NCI-H1930 (cell line): Measurements from ENCODE around the gene MOSMO.

Source experiments
- DNase-seq, 2 experiments: peaks; one replicate each; lab custom pipeline; 2025; lab: John Stamatoyannopoulos, UW

Gene MOSMO

GRCh38 chr16:22050963-22051362 lies 43.1 kb downstream of the MOSMO start:
- DNase-seq: no peak

DNA sequence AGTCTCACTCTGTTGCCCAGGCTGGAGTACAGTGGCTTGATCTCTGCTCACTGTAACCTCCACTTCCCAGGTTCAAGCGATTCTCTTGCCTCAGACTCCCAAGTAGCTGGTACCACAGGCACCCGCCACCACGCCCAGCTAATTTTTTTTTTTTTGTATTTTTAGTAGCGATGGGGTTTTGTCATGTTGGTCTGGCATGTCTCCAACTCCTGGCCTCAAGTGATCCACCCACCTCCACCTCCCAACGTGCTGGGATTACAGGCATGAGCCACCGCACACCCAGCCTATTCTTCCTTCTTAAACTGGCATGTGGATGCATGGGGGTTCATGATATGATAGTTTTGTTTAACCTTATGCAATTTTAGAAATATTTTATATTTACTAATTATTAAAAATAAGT lies 45.1 kb downstream of the MOSMO start:
- DNase-seq: no peak

GRCh38 chr16:22053921-22054341 lies 46.0 kb downstream of the MOSMO start:
- no peak for DNase-seq

DNA sequence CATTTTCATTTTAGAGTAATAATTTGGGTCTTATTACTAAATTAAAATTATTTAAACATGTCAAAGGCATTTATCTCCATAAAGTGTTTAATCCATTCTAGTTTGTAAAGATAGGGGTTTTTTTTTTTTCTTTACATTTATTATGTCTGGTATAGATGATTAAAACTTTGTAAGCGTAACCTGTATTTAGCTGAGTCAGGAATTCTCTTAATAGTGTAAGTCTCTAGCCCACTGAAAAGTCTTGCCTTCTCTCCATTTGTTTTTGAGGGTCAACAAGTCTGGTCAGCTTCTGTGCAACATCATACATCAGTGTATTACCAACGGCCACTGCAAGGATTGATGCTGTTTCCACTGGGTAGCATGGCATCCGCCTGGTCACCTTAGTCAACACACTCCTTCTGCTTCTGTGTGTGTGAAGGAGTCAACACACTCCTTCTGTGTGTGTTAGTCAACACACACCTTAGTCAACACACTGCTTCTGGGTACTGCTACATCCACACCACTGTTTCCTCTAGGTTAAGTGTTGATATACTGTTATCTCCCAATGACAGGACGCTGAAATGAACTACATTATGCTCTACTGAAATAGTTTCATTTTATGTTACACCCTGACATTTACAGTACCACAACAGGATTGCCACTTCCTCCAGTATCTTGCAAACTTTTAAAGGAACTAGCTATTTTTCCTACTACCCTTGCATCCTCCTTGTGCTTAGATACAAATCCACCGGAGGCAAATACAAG lies 47.1 kb downstream of the MOSMO start:
- DNase-seq: no peak

- no peak for DNase-seq
These were observed 48.0 kb downstream of the MOSMO start for GRCh38 chr16:22055881-22056280.

- no peak for DNase-seq
These were observed 56.1 kb downstream of the MOSMO start for GRCh38 chr16:22063888-22064467.

DNA sequence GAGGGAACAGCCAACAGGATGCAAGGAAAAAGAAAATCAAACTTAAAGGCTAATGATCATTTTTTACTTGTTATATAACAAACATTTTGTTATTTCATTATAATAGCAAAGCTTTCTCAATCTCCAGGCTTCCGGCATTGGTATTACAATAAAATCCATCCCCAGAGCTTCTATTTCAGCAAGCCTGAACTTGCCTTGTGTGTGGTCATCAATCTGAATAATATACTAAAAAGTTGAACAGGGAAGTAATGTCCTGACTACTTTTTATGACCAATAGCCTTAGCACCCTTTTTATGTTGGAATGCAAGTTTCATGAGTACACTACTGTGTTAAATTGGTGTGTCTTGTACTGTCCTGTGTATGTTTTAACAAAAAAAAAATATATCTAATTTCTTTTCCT lies 57.3 kb downstream of the MOSMO start:
- no peak for DNase-seq

DNA sequence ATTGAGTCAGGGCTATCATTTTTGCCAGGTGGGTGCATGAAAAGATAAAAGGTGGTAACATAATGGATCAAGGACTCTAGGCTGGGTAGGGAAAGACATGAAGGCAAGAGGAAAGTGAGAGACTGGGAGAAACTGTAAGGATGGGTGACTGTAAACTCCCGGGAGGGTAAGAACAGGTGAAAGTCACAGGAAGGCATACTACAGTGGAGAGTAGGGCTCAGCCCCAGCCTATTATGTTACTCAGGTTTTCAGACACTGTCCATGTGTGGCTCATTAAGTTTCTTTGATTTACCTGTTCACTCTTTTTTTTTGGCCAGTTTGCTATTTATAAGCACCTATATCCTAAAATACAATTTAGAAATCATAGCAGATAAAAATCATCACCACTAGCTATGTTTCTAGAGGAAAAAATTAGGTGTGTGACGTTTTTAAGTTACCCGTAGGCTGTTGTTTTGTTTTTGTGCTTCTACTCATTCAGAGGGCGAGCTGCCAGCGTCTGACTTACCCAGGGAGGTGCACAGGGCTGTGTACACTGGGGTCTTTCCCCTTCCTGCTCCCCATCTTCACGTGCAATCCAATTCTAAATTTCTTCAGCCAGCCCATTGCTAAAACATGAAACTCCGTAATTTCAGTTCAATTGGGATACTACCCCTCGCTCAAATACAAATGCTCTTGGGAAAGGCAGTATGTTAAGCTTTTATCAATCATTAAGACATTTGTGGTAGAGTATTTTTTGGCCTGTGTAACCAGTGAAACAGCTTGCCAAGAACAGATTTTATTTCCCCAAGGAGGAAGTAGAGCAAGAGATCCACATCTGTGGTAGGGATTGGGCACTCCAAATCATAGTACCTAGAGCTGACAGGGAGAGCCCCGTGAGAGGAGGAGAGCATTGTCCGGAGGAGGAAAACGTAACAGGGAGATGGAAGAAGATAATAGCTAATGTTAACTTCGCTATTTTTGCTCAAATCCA lies 62.7 kb downstream of the MOSMO start:
- DNase-seq: no peak

DNA sequence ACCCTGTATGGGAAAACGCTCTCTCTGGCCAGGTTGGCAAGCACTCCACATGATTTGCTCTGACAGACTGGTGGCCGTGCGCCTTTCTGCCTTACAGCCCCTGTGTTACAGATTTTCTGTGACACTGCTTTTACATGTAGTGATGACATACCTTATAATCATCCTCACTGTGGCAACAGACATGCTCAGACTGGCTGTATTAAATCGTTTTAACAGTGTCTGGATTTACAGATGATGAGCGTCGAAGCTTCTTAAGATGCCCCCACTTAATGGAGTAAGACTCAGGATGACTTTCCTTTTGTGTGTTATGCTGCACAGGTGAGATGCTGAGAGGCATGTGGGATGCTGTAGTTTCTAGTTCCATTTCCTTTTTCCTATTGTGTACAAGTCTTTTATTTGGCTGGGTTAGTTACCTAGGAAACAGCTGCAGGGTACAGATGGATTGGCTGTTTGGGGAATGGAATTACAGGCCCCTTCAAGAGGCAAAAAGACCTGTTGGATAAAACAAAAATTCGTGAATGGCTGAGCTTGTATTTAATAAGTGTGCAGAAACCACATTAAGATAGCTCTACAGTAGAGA lies 63.5 kb downstream of the MOSMO start:
- no peak for DNase-seq

DNA sequence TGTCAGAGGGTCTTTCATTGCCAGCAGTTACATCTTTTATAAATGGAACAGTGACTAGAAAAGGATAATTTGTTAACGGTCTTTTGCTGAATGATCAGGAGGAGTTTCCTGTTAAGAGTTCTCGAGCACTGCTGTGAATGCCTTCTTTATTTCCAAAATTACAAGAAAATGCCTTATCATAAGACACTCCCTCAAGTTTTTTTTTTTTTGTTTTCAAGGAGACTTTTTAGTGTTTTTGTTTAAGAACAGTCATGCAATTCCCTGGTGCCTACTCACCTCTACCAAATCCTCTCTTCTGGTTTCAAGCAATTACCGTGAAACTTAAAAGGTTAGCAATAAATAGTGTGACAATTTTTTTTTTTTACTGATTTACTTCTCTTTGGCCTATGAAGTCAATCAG lies 65.4 kb downstream of the MOSMO start:
- no peak for DNase-seq

DNA sequence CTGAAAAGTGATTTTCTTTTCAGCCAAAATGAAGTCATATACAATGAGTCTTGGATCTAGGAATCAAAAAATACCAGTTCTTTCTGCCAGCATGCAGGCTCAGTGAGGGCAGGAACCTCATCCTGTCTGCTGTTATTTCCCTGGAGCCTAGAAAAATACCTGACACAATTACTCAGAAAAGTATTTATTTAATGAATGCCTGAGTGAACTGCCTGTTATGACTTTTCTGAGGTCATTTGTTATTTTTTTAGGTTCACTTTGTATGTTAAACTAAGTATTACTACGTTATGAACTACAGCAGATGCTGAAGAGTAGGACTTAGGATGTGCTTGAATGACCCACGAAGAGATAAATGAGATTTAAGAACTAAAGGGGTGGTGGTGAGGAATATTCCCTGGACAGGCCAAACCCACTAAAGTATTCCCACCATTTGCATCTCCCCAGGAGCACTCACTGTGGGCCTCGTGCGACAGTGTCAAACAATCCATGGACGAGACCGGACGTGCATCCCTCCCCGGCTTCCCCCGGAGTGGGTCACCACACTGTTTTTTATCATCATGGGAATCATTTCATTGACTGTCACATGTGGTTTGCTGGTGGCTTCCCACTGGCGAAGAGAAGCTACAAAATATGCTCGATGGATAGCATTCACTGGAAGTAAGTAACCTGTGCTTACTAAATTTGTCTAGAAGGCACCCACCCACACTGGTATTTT lies 67.3 kb downstream of the MOSMO start:
- DNase-seq: no peak

DNA sequence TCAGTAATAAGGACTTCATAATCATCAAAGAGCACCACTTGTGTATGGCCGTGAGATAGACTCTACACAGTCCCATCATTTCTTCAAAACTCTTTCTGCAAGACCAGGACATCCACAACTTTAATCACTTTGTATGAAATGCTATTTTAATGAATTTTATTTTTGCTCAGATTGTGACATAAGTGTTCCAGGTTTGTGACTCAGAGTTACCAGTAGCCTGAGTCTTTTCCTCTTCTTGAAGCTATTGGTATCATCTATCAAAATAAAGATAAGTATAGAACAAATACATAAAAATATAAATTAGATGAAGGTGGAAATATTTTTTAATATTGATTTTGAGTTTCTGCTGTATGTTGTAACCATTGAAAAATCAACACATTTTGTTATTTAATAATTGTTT lies 67.9 kb downstream of the MOSMO start:
- no peak for DNase-seq

- peak in 1 of 2 experiments; percentile 16 for DNase-seq
These were observed 69.9 kb downstream of the MOSMO start for GRCh38 chr16:22077700-22078313.

DNA sequence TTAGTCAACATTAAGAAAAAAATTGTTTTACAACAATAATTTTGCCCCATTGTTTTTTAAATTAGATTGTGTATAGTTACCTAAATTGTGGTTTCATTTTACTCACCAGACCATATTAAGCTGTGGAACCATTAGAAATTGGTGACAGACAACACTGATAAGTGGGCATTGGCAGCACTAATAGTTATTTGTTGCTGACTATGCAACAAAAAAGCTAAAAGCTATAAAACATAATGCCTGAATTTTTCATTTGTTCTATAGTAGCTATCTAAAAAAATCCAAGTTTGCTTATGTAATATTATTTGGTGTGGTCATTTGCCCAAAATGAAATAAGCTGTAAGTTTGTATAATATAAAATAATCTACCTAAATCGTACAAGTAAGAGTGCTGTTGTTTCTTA lies 70.7 kb downstream of the MOSMO start:
- DNase-seq: no peak

DNA sequence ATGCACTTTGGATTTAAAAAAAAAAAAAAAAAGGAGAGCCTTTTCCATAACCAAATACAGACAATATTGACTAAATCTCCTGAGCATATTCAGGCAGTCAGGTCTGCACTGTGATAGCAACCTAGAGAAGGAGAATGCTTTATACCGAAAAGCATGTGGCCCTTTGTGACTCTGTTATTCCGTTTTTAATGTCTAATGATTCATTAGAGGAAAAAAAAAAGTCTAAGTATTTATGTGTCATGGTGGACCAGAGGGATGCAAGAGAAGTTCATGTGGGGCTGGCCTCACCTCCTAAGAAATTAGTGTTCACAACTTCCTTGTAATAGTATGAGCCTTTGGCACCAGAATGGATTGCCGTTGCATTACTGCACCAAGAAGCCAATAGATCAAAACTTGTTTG lies 73.1 kb downstream of the MOSMO start:
- no peak for DNase-seq

DNA sequence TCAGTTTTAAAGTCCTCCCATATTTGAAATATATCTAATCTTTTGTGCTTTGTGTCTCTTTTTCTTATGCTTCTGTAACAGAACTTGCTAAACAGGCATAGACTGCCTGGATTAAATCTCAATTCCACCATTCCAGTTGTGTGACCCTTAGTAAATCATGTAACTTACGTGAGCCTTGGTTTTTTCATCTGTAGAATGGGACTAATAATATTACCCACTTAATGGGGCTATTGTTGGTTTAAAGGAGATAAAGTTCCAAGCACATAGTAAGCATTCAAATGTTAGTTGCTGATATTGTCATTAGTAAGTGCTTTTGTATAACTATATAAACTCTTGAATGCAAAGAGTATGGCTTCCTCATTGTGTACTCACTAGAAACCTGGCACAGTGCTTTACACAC lies 78.5 kb downstream of the MOSMO start:
- DNase-seq: no peak

GRCh38 chr16:22088642-22089041 lies 80.7 kb downstream of the MOSMO start:
- no peak for DNase-seq

- DNase-seq: no peak
These were observed 82.0 kb downstream of the MOSMO start for GRCh38 chr16:22089910-22090309.

GRCh38 chr16:22091721-22092120 lies 83.8 kb downstream of the MOSMO start:
- no peak for DNase-seq

DNA sequence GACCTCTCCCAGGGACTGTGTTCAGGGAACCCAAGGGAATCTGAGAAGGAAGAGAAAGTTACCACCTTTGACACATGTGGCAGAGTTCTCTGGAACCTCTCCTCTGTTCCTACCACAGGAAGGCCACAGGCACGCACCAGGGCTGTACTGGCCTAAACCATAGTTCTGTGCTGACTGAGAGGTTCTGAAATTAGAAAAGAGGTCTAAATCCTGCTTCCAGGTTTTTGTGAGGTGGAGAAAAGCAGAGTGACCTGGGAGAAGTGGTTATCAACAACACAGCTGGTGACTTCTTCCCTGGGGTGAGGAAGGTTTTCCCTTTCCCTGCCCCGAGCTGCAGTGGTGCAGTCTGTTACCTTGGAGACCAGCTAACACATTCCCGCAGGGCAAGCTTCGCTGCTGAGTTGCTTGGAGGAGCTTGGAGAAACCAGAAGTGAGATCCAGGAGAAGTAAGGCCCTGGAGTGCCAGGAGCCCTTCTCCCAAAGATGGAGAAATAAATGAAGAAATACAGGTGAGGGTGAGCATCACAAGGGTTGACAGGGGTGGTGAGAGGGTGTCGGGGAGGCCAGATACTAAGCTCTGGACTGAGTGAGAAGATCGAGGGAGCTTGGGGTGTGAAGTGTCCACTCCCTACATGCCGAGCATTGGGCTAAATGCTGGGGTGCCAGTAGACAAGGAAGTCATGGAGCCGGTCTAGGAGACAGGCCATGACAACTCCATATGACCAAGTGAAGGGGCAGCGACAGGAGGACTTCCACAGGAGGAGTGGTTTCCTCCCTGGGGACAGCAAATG lies 84.4 kb downstream of the MOSMO start, which contains the start of gene VWA3A:
Gene VWA3A, plus strand, starts transcription at position 399 of the 791 bp plus-strand sequence. Its CDS starts 97 bp downstream, at position 496.
- DNase-seq: no peak
